GM19395 (cell line): ENCODE data around the gene ARMC9.
"Not testable (repeated sequence)": the region's sequence is repeated elsewhere in the genome, so short reads cannot be mapped to it uniquely, and the experiment has no call there.

Experiments used
- ATAC-seq: cut with Tn5 transposase; IDR thresholded peaks from one replicate; pipeline ENCODE4 v1.9.1; 2021; ENCODE audit warnings: mild to moderate bottlenecking, moderate library complexity; ENCODE audit not compliant: unreplicated experiment

The ARMC9 gene

DNA sequence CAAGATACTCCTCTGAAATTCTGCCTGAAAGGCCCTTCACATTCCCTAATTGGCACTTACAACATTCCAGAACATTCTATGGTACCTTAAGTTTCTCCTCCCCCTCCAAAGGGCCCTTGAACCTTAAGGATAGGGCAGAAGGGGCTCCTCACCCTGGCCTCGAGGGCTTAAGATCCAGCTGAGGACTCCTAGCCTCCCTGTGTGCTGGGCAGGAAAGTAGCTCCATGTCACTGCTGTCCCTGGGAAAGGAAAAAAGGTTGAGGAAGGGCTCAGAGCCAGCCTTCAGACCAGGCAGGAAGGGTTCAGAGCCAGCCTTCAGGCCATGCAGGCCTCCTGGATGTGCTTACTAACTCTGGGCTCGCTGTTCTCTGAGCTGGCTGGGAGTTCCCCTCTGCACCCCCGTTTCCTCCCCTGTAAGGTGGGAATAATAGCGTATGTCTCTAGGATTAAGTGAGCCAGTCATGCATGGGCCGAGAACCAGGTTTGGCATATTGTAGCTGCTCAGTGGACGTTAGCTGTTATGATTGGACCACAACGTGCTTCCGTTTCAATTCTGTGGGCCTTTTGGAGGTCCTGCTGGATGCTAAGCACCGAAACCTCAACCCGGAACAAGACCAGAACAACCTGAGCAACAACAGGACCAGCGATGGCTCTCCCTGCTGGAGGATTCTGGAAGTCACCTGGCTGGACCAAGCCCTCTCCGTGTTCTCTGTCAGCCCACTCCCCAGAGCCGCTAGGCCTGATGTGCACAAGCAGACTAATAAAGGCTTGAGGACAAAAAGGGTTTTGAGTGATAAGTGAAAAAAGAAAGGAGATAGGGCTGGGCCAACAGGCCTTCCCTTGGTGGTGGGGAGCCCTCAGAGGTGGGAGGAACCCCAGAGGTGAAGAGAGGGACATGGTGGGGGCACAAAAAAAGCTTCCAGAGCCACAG, 196.0 kb downstream of the ARMC9 start:
- peak; percentile 59 for ATAC-seq

DNA sequence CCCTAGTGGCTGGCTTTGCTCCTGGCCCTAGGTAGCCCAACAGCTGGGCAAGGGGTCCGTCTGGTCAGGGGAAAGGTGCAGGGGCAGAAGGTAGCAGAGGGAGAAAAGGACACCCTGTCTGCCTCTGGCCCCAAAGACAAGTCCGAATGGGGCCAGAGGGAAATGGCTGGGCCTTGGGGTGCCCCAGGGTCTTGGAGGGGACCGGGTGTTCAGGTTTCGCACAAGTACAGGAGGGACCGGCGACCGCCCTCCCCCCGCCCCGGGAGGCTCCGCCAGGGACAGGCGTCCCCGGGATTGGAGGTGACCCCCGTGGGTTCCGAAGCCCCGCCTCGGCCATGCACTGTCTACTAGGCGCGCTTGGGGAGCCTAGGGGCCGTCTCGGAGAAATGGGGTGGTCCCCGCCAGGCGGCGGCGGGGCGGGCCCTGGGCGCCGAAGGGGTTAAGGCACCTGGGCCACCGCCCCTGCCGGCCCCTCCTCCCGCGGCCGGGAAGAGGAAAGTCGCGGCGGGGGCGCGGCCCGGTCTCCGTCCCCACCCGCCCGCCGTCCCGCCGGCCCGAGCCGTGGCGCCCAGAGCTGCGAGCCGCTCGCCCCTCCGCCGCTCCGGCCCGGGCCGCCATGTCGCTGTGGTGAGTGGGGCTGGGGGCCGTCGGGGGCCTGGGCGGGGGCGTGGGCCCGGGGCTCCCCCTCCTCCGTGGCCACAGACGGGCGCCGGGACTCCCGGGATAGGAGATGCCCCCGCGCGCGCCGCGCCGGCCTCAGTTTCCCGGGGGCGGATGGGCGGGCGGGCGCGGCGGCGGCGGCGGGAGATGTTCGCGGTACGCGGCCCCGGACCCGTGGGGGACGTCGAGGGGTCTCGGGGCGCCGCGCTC, 197.0 kb downstream of the ARMC9 start, which contains the start of gene B3GNT7:
Gene B3GNT7, plus strand, starts transcription at position 523 of the 870 bp plus-strand sequence. Its CDS starts 94 bp downstream, at position 617.
- peak; percentile 16 for ATAC-seq

- no peak for ATAC-seq
These were observed 197.8 kb downstream of the ARMC9 start for GRCh38 chr2:231396058-231396821.

DNA sequence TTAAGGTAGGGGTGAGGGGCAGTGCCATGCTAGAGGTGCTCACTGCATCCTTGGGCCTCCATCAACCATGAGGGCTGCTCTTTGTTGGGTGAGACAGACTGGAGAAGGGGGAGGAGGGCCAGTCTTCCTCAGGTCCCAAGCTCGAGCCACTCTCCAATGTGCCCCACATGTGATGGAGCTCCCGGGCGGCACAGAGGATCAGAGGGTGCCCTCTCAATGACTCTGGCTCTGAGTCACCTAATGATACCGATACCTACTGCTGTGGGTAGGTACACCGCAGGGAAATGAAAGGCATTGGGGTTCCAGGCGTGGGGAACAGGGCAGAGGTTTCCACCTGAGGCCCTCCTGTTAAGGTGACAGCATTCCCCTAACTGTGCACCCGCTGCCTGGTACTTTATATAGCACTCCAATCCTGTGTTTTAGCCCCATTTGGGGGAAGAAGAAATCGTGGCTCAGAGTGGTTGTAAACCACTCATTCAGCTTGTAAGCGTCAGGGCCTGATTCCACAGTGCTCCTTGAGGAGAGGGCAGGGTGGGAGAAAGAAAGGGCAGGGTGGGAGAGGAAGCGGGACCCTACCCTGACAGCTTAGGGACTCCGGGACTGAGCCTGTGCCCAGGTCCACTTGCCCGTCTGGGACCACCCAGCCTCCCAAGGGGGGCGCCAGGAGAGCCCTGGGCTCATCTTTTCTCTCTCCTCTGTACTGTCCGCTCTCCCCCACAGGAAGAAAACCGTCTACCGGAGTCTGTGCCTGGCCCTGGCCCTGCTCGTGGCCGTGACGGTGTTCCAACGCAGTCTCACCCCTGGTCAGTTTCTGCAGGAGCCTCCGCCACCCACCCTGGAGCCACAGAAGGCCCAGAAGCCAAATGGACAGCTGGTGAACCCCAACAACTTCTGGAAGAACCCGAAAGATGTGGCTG, 198.8 kb downstream of the ARMC9 start:
- no peak for ATAC-seq

DNA sequence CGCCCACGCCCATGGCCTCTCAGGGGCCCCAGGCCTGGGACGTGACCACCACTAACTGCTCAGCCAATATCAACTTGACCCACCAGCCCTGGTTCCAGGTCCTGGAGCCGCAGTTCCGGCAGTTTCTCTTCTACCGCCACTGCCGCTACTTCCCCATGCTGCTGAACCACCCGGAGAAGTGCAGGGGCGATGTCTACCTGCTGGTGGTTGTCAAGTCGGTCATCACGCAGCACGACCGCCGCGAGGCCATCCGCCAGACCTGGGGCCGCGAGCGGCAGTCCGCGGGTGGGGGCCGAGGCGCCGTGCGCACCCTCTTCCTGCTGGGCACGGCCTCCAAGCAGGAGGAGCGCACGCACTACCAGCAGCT, 199.5 kb downstream of the ARMC9 start:
- no peak for ATAC-seq

DNA sequence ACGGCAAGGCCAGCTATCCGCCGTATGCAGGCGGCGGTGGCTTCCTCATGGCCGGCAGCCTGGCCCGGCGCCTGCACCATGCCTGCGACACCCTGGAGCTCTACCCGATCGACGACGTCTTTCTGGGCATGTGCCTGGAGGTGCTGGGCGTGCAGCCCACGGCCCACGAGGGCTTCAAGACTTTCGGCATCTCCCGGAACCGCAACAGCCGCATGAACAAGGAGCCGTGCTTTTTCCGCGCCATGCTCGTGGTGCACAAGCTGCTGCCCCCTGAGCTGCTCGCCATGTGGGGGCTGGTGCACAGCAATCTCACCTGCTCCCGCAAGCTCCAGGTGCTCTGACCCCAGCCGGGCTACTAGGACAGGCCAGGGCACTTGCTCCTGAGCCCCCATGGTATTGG, 200.2 kb downstream of the ARMC9 start:
- no peak for ATAC-seq

- ATAC-seq = no peak
These were observed 200.8 kb downstream of the ARMC9 start for GRCh38 chr2:231399046-231399852.

DNA sequence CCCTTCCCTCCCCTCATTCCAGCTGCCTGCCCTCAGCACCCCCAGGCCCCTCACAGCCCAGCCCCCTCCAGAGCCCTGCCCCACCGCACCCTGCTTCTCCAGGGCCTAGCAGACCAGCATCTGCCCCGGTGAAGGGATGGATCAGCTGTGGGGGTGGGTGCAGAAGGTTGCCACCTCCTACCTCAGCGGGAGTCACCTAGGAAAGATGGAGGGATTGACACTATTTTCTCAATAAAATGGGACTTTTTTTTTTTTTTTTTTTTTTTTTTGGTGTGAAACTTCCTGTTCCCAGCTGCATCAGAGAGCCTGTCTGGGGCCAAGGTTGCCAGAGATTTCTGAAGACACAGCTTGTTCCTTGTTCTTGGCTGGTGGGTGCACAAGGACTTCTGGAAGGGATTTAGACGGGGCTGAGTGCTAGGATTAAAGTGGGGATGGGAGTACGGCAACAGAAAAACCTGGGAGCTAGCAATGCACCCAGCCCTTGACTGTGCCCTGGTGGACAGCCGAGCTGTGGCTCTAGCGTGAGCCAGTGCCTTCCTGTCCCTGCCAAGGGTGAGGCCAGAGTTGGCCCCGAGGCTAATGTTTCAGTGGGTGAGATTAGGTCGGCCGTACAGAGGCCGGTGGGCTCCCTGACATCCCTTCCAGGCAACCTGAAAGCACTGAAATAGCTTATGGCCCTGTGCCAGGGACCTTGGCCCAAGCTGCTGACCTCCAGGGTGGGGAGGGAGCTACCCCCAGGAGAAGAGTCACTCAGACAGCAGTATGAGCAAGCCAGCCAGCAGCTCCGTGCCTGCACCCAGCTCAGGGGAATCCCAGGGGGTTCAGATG, 201.6 kb downstream of the ARMC9 start:
- ATAC-seq = no peak

- ATAC-seq = not testable (repeated sequence)
These were observed 202.2 kb downstream of the ARMC9 start for GRCh38 chr2:231400681-231401080.

- not testable (repeated sequence) for ATAC-seq
These were observed 202.7 kb downstream of the ARMC9 start for GRCh38 chr2:231401101-231401500.

DNA sequence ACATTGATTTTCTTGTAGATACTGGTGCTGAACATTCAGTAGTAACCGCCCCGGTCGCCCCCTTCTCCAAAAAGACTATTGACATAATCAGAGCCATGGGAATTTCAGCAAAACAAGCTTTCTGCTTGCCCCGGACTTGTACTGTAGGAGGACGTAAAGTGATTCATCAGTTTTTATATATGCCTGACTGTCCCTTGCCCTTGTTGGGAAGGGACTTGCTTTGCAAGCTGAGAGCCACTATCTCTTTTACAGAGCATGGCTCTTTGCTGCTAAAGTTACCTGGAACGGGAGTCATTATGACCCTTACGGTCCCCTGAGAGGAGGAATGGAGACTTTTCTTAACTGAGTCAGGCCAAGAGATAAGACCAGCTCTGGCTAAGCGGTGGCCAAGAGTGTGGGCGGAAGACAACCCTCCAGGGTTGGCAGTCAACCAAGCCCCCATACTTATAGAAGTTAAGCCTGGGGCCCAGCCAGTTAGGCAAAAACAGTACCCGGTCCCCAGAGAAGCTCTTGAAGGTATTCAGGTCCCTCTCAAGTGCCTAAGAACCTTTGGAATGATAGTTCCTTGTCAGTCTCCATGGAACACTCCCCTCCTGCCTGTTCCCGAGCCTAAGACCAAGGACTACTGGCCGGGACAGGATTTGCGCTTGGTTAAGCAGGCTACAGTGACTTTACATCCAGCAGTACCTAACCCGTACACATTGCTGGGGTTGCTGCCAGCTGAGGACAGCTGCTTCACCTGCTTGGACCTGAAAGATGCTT, 205.2 kb downstream of the ARMC9 start:
- not testable (repeated sequence) for ATAC-seq

- ATAC-seq = not testable (repeated sequence)
These were observed 205.8 kb downstream of the ARMC9 start for GRCh38 chr2:231404183-231404578.

- ATAC-seq = not testable (repeated sequence)
These were observed 207.4 kb downstream of the ARMC9 start for GRCh38 chr2:231405601-231406367.

- ATAC-seq = not testable (repeated sequence)
These were observed 209.3 kb downstream of the ARMC9 start for GRCh38 chr2:231407686-231408085.

- ATAC-seq = not testable (repeated sequence)
These were observed 209.9 kb downstream of the ARMC9 start for GRCh38 chr2:231408304-231408703.

DNA sequence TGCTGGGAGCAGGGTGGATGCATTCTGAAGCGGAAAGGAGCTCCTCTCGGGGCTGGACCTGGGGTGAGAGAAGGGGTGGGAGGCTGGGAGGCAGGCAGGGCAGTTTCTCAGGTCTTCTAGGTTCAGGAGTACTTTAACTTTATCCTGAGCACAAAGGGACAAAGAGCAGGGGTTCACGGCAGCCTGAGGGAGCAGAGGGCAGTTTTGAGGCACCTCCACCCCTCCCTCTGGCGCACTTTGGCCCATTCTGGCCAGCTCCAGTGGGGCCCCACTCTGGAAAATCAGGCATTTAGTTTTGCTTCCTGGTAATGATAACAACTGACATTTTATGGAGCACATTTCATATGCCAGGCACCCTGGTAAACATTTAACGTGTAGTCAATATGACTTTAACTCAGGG, 211.3 kb downstream of the ARMC9 start:
- ATAC-seq = no peak
